ENCODE results near the gene ERC1.
"Not testable (repeated sequence)": the region's sequence is repeated elsewhere in the genome, so short reads cannot be mapped to it uniquely, and the experiment has no call there.

Gene ERC1

GRCh38 chr12:1329784-1330476 lies 338.9 kb downstream of the ERC1 start:
- no peak for DNase-seq

DNA sequence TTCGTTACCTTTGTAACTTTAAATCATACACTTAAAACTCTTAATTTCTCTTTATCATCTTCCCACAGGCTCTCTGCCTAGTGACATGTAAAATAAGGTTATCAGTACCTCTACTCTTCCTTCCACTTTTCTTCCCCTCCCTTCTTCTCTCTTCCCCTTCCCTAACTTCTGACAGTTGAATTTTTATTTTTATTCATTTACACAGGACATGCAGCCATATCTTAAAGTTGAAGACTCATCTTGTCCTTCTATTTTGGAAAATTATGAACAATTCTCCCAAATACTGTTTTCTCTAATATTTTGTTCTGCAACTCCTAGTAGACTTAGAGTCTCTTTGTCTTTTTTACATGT lies 339.4 kb downstream of the ERC1 start:
- DNase-seq: no peak

GRCh38 chr12:1332327-1332726 lies 341.3 kb downstream of the ERC1 start:
- DNase-seq: no peak

DNA sequence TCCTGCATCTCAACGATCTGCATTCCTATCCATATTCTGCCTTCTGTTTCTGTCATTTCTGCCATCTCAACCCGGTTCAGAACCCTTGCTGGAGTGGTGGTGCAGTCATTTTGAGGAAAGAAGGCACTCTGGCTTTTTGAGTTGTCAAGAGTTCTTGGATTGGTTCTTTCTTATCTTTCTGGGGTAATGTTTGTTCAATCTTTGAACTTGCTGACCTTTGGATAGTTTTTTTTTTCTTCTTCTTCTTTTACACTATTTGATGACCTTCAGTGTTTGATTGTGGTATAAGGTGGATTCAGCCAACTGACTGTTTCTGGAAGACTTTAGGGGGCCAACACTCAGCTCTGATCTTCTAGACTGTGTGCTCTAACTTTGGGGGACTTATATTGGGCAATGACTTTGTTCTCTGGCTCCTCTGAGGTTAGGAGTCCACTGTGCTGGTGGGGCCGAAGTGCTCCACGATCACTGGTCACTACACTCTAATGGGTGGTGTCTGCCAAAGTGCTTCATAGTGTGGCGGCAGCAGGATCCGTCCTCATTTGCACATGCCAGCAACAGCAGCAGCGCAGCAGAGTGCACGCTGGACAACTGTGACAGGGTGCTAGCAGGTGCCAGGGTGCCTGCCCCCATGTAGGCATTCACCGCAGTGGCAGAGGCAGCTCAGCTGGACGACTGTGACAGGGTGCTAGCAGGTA lies 347.6 kb downstream of the ERC1 start:
- no peak for DNase-seq

DNA sequence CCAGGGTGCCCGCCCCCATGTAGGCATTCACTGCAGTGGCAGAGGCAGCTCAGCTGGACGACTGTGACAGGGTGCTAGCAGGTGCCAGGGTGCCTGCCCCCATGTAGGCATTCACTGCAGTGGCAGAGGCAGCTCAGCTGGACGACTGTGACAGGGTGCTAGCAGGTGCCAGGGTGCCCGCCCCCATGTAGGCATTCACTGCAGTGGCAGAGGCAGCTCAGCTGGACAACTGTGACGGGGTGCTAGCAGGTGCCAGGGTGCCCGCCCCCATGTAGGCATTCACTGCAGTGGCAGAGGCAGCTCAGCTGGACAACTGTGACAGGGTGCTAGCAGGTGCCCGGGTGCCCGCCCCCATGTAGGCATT lies 348.1 kb downstream of the ERC1 start:
- not testable (repeated sequence) for DNase-seq

DNA sequence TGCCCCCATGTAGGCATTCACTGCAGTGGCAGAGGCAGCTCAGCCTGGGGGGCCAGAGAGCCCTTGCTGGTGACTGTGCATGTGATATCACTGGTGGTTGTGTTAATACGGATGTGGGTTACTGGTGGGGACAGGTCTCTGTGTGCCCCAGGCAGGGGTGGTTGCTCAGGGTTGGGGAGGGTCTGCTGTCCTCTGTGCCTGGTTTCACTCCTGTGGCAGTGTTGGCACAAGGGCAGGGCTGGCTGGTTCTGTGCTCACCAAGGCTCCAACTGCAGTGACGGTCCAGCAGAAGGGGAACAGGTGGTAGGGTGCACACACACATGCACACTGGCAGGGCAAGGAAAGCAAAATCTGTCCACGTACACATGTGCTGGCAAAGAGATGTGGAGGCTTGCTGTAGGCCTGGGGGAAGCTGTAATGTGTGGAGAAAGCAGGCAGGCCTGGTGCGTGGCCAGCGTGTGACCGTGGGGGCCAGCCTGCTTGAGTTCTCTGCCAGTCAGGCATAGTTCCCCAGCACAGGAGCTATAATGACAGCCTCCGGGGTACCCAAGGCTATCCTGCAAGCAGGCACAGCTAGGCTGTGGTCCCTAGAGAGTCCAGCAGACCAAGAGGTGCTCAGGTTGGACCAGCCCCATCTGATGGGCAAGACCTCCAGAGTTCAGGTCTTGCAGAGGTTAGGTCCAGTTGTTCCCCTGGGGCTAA lies 348.7 kb downstream of the ERC1 start:
- DNase-seq: no peak

GRCh38 chr12:1341270-1341669 lies 350.2 kb downstream of the ERC1 start:
- DNase-seq: not testable (repeated sequence)

- DNase-seq: no peak
Measured at GRCh38 chr12:1343422-1343821, 352.4 kb downstream of the ERC1 start.

GRCh38 chr12:1344245-1344644 lies 353.2 kb downstream of the ERC1 start:
- DNase-seq: no peak

- peak; percentile 76 for DNase-seq
Measured at GRCh38 chr12:1346126-1346525, 355.1 kb downstream of the ERC1 start.

DNA sequence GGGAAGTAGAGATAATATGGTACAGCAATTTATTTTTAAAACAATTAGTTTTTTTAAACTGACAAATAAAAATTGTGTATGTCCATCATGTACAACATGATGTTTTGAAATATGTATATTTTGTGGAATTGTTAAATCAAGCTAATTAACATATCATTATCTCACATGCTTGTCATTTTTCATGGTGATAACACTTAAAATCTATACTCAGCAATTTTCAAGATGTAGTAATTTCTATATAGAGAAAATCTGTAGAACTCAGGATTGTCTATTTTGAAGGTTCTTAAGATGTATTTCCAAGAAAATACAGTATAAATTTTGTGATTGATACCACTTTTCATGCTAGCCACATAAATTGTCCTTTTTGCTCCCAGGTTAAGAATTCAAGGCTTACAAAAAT lies 356.3 kb downstream of the ERC1 start:
- DNase-seq: no peak

DNA sequence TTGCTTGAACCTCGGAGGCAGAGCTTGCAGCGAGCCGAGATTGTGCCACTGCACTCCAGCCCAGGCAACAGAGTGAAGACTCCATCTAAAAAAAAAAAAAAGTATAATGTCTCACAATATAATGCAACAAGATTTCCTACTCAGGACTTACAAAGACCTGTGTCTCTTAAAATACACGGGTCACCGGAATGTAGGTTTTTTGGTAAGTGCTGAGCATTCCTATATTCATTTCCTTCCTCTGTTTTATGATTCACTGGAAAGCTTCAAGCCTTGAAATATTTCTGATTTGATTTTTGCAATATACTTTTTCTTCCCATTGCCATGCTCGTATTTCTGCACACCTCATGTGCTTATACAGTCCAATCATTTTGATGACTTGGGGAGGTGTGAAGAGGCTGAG lies 357.6 kb downstream of the ERC1 start:
- peak; percentile 41 for DNase-seq

- peak; percentile 97 for DNase-seq
Measured at GRCh38 chr12:1350055-1350933, 359.3 kb downstream of the ERC1 start.

DNA sequence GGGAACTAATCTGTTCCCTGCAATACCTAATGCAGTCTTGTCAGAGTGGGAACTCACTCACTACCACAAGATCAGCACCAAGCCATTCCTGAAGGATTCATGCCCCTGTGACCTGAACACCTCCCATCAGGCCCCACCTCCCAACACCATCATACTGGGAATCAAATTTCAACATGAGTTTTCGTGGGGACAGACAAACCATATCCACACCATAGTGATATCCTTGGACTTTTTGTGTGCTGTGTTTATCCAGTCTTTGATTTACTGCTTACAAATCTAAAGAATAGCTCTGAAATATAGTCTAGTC lies 359.9 kb downstream of the ERC1 start:
- peak; percentile 26 for DNase-seq

- peak; percentile 61 for DNase-seq
Measured at GRCh38 chr12:1351926-1352325, 360.9 kb downstream of the ERC1 start.

GRCh38 chr12:1353451-1353850 lies 362.4 kb downstream of the ERC1 start:
- no peak for DNase-seq

DNA sequence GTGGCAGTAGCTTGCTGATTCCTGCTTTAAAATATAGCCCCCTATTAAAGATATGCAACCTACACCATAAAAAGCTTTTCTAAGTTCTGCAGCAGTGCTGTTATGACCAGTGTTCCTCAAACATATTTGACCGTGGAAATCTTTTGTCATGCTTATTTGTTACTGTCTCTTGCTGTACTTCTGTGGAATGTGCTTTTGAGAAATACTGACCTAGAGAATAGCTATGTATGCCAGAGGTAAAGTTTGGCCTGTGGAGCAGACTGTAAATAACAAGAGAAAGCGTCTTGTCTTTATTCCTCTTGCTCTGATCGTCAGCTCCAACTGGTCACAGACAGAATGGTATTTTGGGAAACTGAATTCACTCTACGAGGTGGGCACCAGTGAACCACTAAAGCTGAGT lies 364.4 kb downstream of the ERC1 start:
- no peak for DNase-seq

GRCh38 chr12:1355871-1356270 lies 364.8 kb downstream of the ERC1 start:
- DNase-seq: not testable (repeated sequence)

- DNase-seq: no peak
Measured at GRCh38 chr12:1356285-1356684, 365.3 kb downstream of the ERC1 start.

DNA sequence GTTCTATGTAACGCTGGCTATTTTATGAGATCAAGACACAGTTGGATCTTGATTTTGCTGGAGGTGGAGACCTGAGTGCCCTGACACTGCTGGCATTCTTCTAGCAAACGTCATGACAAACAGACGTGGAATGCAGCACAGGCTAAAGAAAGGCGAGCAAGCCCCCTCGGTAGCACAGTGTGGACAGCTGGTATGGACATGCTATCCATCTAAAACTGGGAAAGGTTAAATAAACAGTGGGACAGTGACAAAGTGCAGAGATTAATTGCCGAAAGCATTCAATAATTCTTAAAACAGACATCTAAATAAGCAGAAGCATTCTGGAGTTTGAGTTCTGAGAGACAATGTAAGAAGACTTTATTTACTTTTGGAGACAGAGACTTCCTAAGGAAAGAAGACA lies 366.1 kb downstream of the ERC1 start:
- DNase-seq: peak; percentile 58

DNA sequence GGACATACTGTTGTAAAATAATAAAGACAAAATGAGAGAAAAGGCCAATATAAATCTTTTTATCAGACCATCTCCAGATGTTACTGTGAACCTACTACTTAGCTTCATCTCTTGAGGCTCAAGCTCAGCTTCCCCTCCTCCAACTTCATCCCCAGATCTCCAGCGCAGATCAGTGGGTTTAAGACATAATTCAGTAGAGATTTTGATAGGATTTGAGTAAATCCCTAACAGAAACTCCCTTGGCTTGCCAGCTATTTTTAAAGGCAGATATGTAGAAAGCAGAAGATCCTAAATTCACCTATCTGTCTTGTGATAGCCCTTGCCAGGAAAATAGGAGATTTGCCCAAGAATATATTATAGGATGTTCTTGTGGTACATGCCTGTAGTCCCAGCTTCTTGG lies 366.7 kb downstream of the ERC1 start:
- no peak for DNase-seq

GRCh38 chr12:1360441-1361210 lies 369.6 kb downstream of the ERC1 start:
- DNase-seq: peak; percentile 91
